ENCODE measurements around the gene TRPV3. TPM values are rescaled to one million over a fixed set of nuclear protein-coding genes. Genes with fewer than 3 reads are reported as not detected.
A peak's percentile ranks its signal among the peaks of the same experiment; 100 is the strongest.
"Not testable (repeated sequence)": the region's sequence is repeated elsewhere in the genome, so short reads cannot be mapped to it uniquely, and the experiment has no call there.

TRPV3 gene
- total RNA-seq, 2 donors from 2014 or later: 1.2 to 2.1 TPM

- ATAC-seq (no peak), DNase-seq (no peak)
- intact Hi-C loops (cut with DNase I): no loop called here
Observed at GRCh38 chr17:3531266-3532101, 26.1 kb downstream of the TRPV3 start.

GRCh38 chr17:3529817-3530741, 27.5 kb downstream of the TRPV3 start:
- intact Hi-C loops (cut with DNase I): no loop called here
- DNase-seq: peak; percentile 88
- ATAC-seq: peak; percentile 93 to 94

GRCh38 chr17:3528880-3529511, 28.6 kb downstream of the TRPV3 start:
- peak; percentile 7 to 16 for ATAC-seq
- intact Hi-C loops (cut with DNase I): no loop called here
- no peak for DNase-seq

GRCh38 chr17:3528403-3528851, 29.2 kb downstream of the TRPV3 start:
- intact Hi-C loops (cut with DNase I): no loop called here
- no peak for DNase-seq
- no peak for ATAC-seq

DNA sequence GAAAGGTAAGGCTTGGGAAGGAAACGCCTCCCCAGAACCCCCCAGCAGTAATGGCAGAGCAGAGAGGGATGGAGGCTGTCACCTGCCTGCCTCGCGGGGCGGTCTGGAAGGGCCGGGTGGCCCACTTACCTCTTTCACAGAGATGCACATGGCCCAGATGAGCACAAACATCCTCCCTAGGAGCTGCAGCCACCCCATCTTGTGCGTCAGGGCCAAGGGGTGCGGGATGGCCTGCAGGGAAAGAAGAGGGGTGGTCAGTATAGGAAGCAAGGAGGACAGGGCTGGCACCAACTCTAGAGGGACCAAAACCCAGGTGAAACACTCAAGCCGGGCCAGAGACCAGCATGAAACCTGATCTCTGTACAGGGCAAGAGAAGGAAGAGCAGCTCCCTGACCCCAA, 29.7 kb downstream of the TRPV3 start:
- ATAC-seq (no peak), DNase-seq (no peak)
- intact Hi-C loops (cut with DNase I): no loop called here

DNA sequence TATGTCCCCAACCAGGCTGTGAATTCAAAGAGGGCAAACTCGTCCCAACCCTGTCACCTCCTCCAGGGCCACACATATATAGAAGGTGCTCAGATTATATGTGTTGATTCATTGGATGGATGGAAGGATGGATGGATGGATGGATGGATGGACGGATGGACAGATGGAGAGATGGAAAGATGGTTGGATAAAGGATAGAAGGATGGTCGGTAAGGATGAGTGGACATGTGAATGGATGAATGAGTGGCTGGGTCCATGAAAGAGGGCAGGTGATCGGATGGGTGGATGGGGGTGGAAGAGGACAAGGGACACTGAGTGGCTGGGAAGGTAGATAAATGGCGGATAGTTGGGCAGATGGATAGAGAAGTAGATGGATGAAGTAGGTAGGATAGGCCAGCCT, 30.1 kb downstream of the TRPV3 start:
- intact Hi-C loops (cut with DNase I): no loop called here
- DNase-seq (no peak), ATAC-seq (no peak)

DNA sequence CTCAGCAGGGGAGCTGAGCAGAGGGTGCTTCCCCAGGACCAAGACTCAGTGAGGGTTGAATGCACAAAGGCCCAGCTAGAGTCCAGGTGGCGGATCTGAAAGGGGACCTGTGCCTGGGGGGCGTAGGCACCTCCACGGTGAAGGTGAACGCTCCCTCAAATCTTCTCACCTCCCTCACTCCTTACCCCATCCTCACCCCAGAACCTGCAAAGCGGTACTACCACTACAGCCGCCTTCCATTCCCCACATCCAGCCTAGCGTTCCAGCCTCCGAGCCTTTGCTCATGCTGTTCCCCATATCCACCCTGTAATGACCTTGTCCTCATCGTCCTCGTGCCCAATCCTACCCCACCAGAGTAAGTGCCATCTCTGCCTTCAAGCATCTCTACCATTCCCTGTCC, 30.6 kb downstream of the TRPV3 start:
- ATAC-seq (no peak), DNase-seq (no peak)
- intact Hi-C loops (cut with DNase I): no loop called here

GRCh38 chr17:3526491-3526890, 31.1 kb downstream of the TRPV3 start:
- no peak for DNase-seq
- intact Hi-C loops (cut with DNase I): no loop called here
- ATAC-seq: no peak

- intact Hi-C loops (cut with DNase I): no loop called here
- ATAC-seq (no peak), DNase-seq (no peak)
Observed at GRCh38 chr17:3524024-3524423, 33.6 kb downstream of the TRPV3 start.

- ATAC-seq; DNase-seq; intact Hi-C loops (cut with DNase I): not testable (repeated sequence)
Observed at GRCh38 chr17:3519472-3519871, 38.1 kb downstream of the TRPV3 start.

DNA sequence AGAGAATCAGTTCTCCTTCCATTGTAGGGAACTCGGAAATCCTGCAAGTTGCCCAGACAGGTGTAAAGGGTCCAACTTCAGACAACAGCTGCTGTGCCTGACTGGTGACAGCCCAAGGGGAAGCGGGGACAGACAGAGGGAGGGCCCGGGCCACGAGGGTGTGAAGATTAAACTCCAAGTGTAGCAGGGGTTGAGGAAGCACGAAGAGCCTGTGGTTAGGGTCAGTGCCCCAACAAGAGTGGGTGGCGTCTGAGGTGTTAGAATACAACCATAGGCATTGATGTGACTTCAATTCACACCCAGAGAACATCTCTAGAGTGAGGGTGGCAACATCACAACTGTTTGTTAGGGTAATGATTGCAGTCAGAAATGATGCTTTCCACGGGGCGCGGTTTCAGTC, 42.7 kb downstream of the TRPV3 start:
- intact Hi-C loops (cut with DNase I): no loop called here
- ATAC-seq (no peak), DNase-seq (no peak)

- intact Hi-C loops (cut with DNase I); DNase-seq; ATAC-seq: not testable (repeated sequence)
Observed at GRCh38 chr17:3514167-3514566, 43.4 kb downstream of the TRPV3 start.

- DNase-seq (no peak), ATAC-seq (peak; percentile 10 to 22)
- intact Hi-C loops (cut with DNase I): no loop called here
Observed at GRCh38 chr17:3513305-3514035, 44.1 kb downstream of the TRPV3 start.

DNA sequence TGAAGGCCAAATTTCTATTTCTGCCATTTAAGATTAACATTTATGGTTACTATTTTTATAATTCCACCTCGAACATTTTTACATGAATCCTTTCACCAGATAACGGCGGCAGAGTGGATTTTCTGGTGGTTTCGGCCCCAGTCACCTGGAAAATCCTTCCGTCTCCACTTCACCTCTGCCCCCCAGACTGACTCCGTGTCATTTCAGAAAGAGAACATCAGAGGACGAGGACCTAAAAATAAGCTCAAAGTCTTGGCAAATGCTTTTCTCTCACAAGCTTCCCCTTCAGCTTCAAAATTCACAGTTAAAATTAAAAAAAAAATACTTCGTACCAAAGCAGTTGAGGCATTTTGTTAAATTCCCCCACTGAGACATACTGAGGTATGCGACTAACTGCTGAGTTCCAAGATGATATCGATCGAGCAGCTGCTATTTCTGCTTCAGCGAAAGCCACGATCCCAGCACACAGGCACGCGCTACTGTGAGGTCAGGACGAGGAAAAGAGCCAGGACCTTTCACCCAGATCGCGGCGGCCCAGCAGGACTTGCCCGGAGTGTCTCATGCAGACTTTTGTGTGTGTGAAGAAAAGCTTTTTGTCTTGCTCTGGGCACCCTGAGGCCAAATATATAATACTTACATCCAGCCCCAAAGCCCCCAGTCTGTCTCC, 45.0 kb downstream of the TRPV3 start:
- peak; percentile 96 to 97 for ATAC-seq
- intact Hi-C loops (cut with DNase I): no loop called here
- peak; percentile 85 for DNase-seq

DNA sequence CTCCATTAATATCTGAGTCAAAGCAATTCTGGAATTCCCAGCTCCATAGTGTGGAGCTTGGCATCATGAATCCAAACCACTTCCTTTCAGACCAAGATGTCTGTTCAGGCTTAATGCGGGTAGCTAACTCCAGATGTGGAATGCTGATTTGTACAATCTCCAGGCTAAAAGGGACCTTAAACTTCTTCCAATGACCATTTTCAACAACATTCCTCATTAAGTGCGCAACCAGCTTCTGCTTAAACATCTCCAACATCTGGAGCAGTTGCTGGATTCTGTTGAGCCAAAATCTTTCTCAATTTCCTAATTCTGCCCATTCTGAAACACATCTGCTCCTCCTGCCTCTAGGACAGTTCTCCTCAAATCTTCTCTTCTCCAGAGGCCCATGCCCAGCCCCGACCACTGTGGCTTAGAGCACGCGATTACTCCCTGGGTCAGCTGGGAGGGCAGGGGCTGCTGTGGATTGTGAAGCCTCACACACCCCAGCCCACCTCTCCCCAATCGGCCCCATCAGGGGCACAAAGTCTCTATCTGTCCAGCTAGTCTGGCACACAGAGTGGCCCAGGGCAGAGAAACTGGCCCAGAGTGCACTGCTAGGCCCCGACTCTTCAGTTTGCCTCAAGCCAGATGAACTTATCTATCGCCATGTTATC, 45.6 kb downstream of the TRPV3 start:
- intact Hi-C loops (cut with DNase I): no loop called here
- no peak for DNase-seq
- ATAC-seq: peak; percentile 52 to 55

DNA sequence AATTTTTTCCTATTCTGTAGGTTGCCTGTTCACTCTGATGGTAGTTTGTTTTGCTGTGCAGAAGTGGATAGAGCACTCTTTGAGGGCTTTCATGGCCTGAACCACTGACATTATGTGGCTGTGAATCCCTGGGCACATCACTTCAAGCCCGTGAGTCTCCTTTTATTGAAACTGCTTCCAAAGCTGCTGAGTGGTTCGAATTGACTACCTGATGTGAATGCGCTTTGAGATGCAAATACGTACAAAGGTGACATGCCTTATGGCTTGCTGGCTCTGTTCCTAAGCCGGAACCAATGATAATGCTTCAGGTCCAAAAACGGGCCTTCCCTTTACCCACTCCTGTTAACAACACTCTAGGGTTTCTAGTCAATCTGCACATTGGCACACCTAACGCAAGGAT, 47.5 kb downstream of the TRPV3 start:
- intact Hi-C loops (cut with DNase I): no loop called here
- ATAC-seq (no peak), DNase-seq (no peak)

GRCh38 chr17:3507869-3508268, 49.7 kb downstream of the TRPV3 start:
- DNase-seq (no peak), ATAC-seq (no peak)
- intact Hi-C loops (cut with DNase I): no loop called here

DNA sequence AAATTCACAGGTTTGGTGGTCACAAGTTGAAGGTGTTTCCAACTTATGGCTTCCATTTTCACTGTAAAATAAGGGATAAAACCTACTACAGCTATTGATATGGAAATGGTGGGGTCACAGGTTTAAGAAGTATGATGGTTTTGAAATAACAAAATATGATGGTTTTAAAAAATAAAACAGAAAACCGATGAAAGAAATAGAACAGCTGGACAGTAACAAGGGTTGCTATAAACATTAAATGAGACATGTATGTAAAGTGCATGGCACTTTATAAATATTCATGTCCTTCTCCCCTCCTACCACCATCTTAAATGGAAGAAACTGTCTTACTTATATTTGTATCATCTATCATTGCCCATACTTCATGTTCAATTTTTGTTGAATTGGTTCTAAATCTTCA, 50.5 kb downstream of the TRPV3 start:
- ATAC-seq: no peak
- intact Hi-C loops (cut with DNase I): no loop called here
- DNase-seq: no peak
